Pulmonary artery endothelial cell (primary cell): ENCODE data around the gene KCNH1. TPM values are rescaled to one million over a fixed set of nuclear protein-coding genes. Genes with fewer than 3 reads are reported as not detected.

ENCODE experiments used
- DNase-seq: peaks from one replicate; pipeline ENCODE4 v3.0.0-alpha.2; 2011; ENCODE audit warnings: low read depth, low spot score
- total RNA-seq: library from RNA; depleted of rRNA; stranded (reverse); fragments of >200 nt; gene quantifications from 2 replicates; pipeline ENCODE4 v1.2.3, GENCODE V29; 2014

Gene KCNH1
- total RNA-seq, 1 donor from 2014 or later = not detected

DNA sequence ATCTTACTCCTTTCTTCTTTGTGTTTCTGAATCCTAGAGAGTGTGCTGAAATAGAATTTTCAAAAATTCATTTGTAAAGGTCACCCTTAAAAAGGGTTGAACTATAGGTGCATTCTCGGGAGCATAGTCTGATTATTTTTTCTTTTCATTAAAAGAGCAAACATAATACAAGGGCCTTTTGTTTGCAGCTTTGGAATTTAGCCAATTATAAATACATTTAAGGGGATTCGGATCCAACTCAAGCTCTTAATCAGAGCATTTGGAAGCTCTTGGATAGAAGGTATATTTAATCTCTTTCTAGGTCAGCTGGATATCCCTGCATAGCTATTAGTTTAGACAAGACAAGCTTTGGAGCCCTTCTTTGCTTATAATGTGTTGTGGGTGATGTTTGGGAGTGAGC is 483.5 kb downstream of the KCNH1 start:
- no peak for DNase-seq

DNA sequence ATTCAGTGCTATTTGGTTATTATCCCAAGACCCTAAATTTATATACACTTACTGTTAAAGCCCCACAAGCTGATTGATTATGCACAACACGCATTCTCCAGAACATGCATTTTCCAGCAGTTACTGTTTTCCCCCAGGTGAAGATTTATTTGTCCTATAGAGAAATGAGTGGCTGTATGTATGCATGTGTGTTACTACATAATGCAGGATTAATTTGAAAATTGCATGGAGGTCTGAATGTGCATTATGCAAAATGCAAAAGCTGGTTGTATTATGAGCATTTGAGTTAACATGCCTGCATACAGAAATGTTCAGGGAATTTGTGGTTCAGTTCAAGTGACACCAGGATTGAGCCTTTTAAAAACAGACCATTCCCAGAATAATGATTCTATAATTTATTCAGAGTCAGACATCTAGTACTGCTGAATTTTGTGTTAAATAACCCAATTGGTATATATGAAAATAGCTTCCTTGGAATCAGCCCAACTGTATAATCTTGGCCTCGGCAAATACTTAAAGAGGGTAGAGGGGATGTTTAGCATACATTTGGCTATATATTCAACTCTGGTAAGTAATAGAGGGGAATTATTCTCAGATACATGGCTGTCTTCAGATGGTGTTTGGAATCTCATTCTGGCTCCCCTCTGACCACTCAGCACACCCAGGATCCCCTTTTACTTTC is 485.2 kb downstream of the KCNH1 start:
- no peak for DNase-seq

DNA sequence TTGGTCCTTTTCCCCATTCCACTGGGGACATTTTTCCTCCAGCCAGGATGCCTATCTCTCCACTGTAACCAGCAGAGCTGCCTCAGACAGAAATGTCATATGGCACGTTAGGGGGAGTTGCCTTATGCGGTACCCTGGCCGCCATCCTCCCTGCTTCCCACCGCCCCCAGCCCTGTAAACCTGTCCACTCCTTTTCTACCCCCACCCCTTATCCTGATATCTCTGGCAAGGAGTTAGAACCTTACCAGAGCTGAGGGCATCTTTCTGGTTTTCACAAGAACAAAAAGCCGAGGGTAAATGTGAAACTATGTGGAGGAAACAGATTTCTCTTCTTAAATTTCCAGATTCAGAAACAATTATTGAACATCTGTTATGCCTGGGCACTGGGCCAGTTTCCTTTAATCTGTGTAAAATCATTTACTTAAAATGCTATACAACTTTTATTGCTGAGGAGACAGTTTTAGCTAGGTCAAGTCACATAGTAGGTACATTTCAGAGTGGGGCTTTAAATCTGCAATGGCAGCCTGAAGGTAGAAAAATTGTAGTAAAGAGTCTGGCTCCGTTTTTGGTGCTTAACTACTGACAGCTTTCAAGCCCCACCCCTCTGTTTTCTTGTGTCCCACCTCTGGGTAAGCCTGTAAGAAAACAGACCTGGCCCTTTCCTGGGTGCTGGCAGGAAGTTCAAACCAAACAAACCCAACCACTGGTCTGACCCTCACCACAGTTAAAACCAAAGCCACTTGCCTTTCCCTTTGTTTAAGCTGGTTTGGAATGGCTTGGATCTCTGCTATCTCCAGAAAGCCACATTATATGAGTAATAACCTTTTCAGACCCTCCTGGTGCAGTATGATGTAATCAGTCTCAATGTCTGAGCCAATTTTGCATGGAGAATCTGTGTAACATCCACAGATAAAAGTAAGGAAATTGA is 486.3 kb downstream of the KCNH1 start:
- DNase-seq = no peak

DNA sequence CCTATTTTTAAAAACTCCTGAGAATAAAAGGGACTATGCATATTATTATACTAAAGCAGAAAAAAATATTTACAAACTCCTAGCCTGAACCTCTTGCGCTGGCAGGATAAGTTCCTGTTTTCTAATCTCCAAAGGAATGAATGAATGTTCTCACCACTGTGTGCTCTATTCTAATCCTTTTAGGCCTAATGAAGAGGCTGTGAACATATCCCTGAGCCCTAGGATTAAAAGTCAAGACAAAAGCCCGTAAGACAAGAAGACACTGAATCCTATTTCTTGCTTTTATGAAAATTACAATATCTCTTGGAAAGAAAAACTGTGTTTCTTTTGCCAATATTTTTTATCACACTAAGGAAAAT is 487.7 kb downstream of the KCNH1 start:
- no peak for DNase-seq

DNA sequence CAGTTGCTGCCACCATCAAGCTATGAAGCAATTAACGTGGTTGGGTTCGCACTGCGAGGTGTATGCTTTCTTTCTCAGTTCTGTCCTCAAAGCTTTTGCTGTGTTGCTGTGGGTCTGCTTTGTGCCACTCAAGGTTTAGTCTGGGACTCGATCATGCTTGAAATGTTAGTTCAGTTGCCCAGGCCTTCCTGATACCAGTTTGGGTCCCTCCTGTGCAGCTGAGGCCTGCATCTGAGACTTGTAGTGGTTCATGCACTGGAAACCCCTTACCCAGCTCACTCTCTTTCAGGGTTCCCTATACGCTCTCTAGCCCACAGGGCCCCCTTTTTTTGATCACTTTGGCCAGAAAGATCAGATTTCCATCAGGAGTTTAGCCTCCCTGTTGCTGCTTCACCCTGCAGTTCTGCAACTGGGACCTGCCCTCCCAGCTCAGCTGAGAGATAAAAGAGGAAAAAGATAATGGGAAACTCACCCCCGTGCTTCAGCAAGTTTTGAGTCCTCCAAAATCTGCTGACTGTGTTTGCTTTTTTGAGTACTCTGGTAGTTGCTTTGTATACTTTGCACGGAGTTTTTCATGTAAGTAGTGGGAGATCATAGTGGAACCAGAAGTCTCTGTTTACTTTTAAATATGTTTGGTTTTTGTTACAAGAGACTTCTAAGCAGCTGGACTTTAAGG is 488.2 kb downstream of the KCNH1 start:
- no peak for DNase-seq

DNA sequence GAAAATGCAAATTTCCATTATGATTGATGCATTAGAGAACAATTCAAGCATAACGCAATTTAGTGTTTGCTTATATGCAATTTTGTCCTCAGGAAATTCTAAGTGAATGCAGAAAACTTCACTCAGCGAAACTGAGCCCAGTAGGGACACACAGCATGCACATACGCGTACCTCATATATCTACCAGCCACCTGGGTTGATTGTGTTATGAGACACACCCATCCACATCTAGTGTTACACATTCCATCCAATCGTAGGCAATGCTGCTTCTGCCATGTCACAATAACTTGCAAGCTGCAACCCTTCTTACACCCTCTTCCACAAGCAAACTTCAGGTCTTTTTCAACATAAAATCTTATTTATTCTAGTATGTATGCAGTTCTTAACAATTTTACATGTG is 492.4 kb downstream of the KCNH1 start:
- no peak for DNase-seq

DNA sequence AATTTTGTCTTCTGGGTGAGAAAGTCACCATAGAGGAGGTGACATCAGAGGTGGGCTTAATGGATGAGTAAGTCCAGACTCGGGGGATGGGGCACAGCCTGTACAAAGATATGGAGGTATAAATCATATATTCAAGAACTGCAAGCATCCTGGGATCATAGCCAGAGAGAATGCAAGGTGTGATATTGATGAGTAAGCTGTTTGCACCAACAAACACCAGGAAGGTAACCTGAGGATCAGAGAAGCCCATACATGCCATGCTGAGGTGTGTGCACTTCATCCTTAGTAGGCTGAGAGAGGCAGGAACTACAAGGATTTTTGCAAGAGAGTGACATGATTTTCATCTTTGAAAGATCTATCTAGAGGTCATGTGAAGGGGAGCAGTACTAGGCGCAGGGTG is 498.8 kb downstream of the KCNH1 start:
- no peak for DNase-seq

DNA sequence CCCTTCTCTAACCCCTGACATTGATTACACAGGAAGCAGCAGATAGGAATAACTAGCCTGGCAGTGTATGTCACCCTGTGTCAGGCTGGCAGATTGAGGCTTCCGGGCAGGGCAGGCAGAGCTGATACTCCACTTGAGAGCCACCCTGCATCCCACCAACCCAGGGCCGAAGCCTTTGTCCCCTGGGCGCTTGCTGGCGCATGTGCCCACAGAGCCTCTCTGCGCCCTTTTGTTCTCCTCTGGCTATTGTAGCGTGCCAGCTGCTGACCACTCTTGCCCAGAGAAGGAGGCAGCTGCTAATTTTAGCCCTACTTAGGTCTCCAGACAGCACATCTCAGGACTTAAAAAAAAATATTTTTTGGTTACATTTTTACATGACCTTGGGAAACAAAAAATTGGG is 500.3 kb downstream of the KCNH1 start:
- DNase-seq = no peak

DNA sequence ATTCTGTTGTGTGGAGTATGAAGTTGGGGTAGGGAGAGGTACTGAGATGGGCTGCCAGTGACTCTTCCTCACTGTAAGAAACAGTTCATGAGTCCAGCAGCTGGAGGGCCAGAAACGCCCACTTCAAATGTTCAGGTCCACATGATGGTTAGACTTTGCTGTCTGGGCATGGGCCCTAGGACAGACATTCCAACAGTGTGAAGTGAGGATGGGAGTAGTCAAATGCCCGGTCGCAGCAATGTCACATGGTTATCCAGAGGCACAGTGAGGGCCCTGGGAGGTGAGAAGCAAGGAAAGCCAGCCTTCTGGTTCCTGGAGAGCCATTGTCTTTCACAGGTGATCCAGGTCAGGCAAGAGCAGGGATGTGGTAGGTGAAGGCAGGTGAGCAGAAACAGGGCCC is 500.8 kb downstream of the KCNH1 start:
- no peak for DNase-seq

DNA sequence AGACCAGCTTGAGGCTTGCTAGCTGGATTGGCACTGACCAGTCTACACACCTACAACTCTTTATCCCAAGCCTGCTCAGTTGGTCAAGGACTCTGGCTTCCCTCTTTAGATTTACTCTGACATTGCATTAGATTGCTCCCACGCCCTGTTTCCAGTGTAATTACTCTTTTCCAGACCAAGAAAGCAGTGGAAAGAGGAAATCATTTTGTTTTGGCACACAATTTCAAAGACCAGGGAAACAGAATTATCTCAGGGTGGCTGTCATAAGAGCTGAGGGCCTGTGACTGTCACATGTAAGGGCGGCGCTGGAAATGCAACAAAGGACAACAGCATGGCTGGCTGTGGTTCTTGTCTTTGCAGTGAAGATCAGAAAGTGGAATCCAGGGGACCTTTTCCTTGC is 502.5 kb downstream of the KCNH1 start:
- no peak for DNase-seq

DNA sequence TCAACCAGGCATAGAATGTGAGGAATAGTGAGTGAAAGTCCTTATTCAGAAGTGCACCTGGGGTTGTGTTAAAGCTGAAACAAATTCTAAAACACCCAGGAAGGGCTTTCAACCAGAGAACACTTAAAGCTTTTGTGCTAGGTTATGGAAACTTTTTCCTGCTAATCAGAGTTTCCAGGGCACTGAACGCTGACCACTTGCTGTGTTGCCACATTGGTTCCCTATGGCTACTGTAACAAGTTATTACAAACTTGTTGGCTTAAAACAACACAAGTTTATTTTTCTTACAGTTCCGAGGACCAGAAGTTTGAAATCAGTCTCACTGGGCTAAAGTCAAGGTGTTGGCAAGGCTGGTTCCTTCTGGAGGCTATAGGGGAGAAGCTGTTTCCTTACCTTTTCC is 504.7 kb downstream of the KCNH1 start:
- no peak for DNase-seq

DNA sequence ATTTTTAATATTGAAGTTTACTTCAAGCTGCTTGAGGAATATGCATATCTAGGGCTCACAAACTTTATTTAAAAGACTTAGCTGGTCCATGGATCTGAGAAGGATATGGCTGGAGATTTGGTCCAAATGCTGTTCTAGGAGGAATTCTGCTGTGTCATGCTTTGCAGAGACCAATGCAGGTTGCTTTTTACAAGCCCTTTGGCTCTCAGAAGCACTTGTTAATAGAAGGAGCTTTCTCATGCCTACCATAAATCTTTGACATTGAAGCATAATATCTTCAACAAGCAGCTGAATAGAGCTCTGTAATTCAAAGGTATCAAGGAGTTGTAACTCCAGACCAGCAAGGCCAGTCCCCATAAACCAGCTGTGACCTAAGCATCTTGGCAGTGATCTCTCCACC is 506.2 kb downstream of the KCNH1 start:
- no peak for DNase-seq

Other genes with a start within 250 kb of the KCNH1 start
- 9.0 and 13.2 TPM in 2 replicates for gene RCOR3, start 125.2 kb upstream of the KCNH1 start, total RNA-seq
- gene TRAF5, start 192.7 kb upstream of the KCNH1 start, total RNA-seq = 14.4 and 14.8 TPM in 2 replicates